SK-N-SH (cell line): ENCODE data around the gene GOLT1A. TPM values are rescaled to one million over a fixed set of nuclear protein-coding genes. Genes with fewer than 3 reads are reported as not detected.

Experiments
- CTCF ChIA-PET: fragments of 300-600, 350-600 bp; formaldehyde crosslinking; extraction: SDS; loops from one replicate; lab custom pipeline; 2021; lab: Yijun Ruan, JAX
- POLR2A ChIA-PET: fragments of 350-600 bp; sonication (Branson Sonifier 250); formaldehyde crosslinking; extraction: SDS; loops from one replicate; lab custom pipeline; 2020; ENCODE audit warnings: antibody characterized with exemption, inconsistent platforms; lab: Yijun Ruan, JAX
- DNase-seq: peaks from one replicate; pipeline ENCODE4 v3.0.0; 2012
- H2AFZ ChIP-seq: fragments of 200-600 bp; sonication (generic); 2 replicates; pipeline ENCODE4 v1.8.1; 2016; ENCODE audit warnings: antibody characterized with exemption, mild to moderate bottlenecking, low read depth
- H3F3A ChIP-seq: fragments of 200-600 bp; sonication (generic); replicated peaks from 2 replicates; pipeline ENCODE3; 2016; ENCODE audit warnings: antibody characterized with exemption, mild to moderate bottlenecking; ENCODE audit not compliant: insufficient read depth
- H3K27ac ChIP-seq, 2 experiments: fragments of 200-500 bp in 1 of 2; fragments of 200-600 bp in 1 of 2; sonication (Bioruptor generic) in 1 of 2; sonication (generic), shearing (Covaris generic) in 1 of 2; 2 replicates each; pipeline versions ENCODE4 v1.5.1 to v1.6.1; 2014 to 2016; ENCODE audit warnings: low read depth in 2 of 2, inconsistent platforms in 1 of 2, low read length in 1 of 2, mild to moderate bottlenecking in 1 of 2, mixed read lengths in 1 of 2
- H3K27me3 ChIP-seq: fragments of 200-600 bp; sonication (generic), shearing (Covaris generic); 2 replicates; pipeline ENCODE4 v1.6.1; 2016; ENCODE audit warnings: mixed run types; ENCODE audit not compliant: insufficient read depth
- H3K36me3 ChIP-seq, 2 experiments: fragments of 200-500 bp in 1 of 2; fragments of 200-600 bp in 1 of 2; sonication (Bioruptor generic) in 1 of 2; sonication (generic) in 1 of 2; replicated peaks in 1 of 2; 2 replicates each; pipeline versions ENCODE3 to v1.5.1; 2014 to 2016; ENCODE audit warnings: low read length in 1 of 2, mild to moderate bottlenecking in 1 of 2; ENCODE audit not compliant: insufficient read depth in 2 of 2, control insufficient read depth in 1 of 2
- H3K4me1 ChIP-seq, 2 experiments: fragments of 200-500 bp in 1 of 2; fragments of 200-600 bp in 1 of 2; sonication (Bioruptor generic) in 1 of 2; sonication (generic), shearing (Covaris generic) in 1 of 2; 2 replicates each; pipeline versions ENCODE4 v1.5.1 to v1.6.1; 2014 to 2016; ENCODE audit warnings: low read depth in 1 of 2, low read length in 1 of 2, mixed run types in 1 of 2; ENCODE audit not compliant: insufficient read depth in 2 of 2, control insufficient read depth in 1 of 2
- H3K4me2 ChIP-seq: fragments of 200-600 bp; sonication (generic), shearing (Covaris generic); 2 replicates; pipeline ENCODE4 v1.6.1; 2017; ENCODE audit warnings: mixed run types
- H3K4me3 ChIP-seq, 2 experiments: fragments of 200-500 bp in 1 of 2; fragments of 200-600 bp in 1 of 2; sonication (Bioruptor generic) in 1 of 2; sonication (generic), shearing (Covaris generic) in 1 of 2; 2 replicates each; pipeline versions ENCODE4 v1.5.1 to v1.8.1; 2014 to 2016; ENCODE audit warnings: low read depth in 2 of 2, inconsistent platforms in 1 of 2, low read length in 1 of 2, mild to moderate bottlenecking in 1 of 2, mixed read lengths in 1 of 2, moderate library complexity in 1 of 2
- H3K79me2 ChIP-seq: fragments of 200-600 bp; sonication (generic); 2 replicates; pipeline ENCODE4 v1.8.1; 2017; ENCODE audit warnings: mild to moderate bottlenecking; ENCODE audit not compliant: insufficient read depth
- H3K9ac ChIP-seq: fragments of 200-600 bp; sonication (generic); 2 replicates; pipeline ENCODE4 v1.6.1; 2017; ENCODE audit warnings: mixed run types
- H3K9me2 ChIP-seq: fragments of 200-600 bp; sonication (generic); 2 replicates; pipeline ENCODE4 v1.6.1; 2017; ENCODE audit warnings: mixed run types
- H3K9me3 ChIP-seq: fragments of 200-600 bp; sonication (generic); 2 replicates; pipeline ENCODE4 v1.6.1; 2017; ENCODE audit warnings: mixed run types, mild to moderate bottlenecking, moderate library complexity
- H4K20me1 ChIP-seq: fragments of 200-600 bp; sonication (generic); 2 replicates; pipeline ENCODE4 v1.6.1; 2017; ENCODE audit warnings: mild to moderate bottlenecking, mixed run types; ENCODE audit not compliant: insufficient read depth
- JUND ChIP-seq: IDR thresholded peaks from 2 replicates; pipeline ENCODE4 v1.4.0; 2012
- MEF2A ChIP-seq: IDR thresholded peaks from 2 replicates; pipeline ENCODE4 v1.4.0; 2012; ENCODE audit warnings: low read depth, borderline replicate concordance
- POLR2AphosphoS5 ChIP-seq: IDR thresholded peaks from 2 replicates; pipeline ENCODE4 v1.6.1; 2012; ENCODE audit warnings: low read depth, low read length
- RAD21 ChIP-seq: IDR thresholded peaks from 2 replicates; pipeline ENCODE4 v1.6.1; 2012; ENCODE audit warnings: mild to moderate bottlenecking, low read length
- TAF1 ChIP-seq: IDR thresholded peaks from 2 replicates; pipeline ENCODE4 v1.6.1; 2012; ENCODE audit warnings: low read depth, mild to moderate bottlenecking, low read length, moderate library complexity, borderline replicate concordance
- WGBS: methylation state at CpG from one replicate; pipeline ENCODE4 v1.1.6; 2017; ENCODE audit warnings: low lambda C conversion rate; 5-methylcytosine and 5-hydroxymethylcytosine counted together
- polyA plus RNA-seq, 3 experiments: library from polyadenylated mRNA; depleted of rRNA; stranded (reverse); fragments of >200 nt; gene quantifications; 2 replicates each; pipeline ENCODE4 v1.2.3, GENCODE V29; 2012
- TF ChIP-seq, protein P1 (sequence below): IDR thresholded peaks from 2 replicates; pipeline ENCODE4 v1.4.0; 2012; ENCODE audit warnings: low read depth, borderline replicate concordance

Gene GOLT1A
- polyA plus RNA-seq, 1 of the 3 experiments (the other 2 are of a cell fraction), result not detected

DNA sequence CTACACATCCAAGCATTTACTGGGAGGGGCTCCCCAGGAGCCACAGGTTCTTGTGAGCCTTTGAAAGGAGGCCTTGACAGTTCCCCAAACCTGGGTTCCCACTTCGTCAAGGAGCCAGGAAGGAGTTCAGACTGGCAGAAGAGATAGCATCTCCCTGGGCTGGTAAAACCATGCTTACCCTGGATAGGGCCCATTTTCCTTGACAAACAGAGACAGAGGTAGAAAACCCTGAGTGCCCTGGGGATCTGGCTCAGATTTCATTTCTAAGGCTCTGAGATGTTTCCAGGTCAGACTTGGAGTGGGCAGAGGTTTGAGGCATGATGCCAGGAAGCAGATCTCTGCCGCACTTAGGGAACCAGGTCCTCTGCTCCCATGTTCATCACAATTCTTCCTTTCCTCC, 64.7 kb downstream of the GOLT1A start:
- Histone ChIP-seq H3K9me3 (no peaks in the 10 kb centered on the region), H4K20me1 (no peaks in the 10 kb centered on the region), H3K4me1 (peaks cover 3 to 19% of the 10 kb centered on the region in 2 experiments; a peak in 1 of 4 replicates), H3K27ac (no peak overlapping the region), H3K4me3 (no peak overlapping the region), H3K4me2 (no peak overlapping the region), H3K36me3 (peaks cover 0 to 4% of the 10 kb centered on the region in 2 experiments), H2AFZ (no peak overlapping the region), H3F3A (no peaks in the 10 kb centered on the region), H3K9ac (no peak overlapping the region), H3K27me3 (no peaks in the 10 kb centered on the region), H3K9me2 (no peaks in the 10 kb centered on the region), H3K79me2 (no peaks in the 10 kb centered on the region)
- WGBS, result 91% methylated on average over 2 of the region's 2 CpGs
- no peak for TF ChIP-seq TAF1
- TF ChIP-seq RAD21, result no peak
- no peak for TF ChIP-seq JUND
- TF ChIP-seq POLR2AphosphoS5, result no peak
- TF ChIP-seq, protein P1, sequence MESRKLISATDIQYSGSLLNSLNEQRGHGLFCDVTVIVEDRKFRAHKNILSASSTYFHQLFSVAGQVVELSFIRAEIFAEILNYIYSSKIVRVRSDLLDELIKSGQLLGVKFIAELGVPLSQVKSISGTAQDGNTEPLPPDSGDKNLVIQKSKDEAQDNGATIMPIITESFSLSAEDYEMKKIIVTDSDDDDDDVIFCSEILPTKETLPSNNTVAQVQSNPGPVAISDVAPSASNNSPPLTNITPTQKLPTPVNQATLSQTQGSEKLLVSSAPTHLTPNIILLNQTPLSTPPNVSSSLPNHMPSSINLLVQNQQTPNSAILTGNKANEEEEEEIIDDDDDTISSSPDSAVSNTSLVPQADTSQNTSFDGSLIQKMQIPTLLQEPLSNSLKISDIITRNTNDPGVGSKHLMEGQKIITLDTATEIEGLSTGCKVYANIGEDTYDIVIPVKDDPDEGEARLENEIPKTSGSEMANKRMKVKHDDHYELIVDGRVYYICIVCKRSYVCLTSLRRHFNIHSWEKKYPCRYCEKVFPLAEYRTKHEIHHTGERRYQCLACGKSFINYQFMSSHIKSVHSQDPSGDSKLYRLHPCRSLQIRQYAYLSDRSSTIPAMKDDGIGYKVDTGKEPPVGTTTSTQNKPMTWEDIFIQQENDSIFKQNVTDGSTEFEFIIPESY, result no peak
- no peak for TF ChIP-seq MEF2A
- ChIA-PET CTCF (interaction anchor here (1.2 to 7.2 kb wide), 5 partner anchors 13 to 278 kb away, joined by 3 to 51 read pairs (median 31); no protein-coding TSS in a partner anchor), POLR2A (no interaction called here)
- DNase-seq, result no peak

Other genes with a start within 250 kb of the GOLT1A start
- 7.2 and 10.6 TPM in 2 replicates for gene SOX13, start 140.9 kb downstream of the GOLT1A start, polyA plus RNA-seq (2012; rRNA removed)
- gene ETNK2, start 61.9 kb downstream of the GOLT1A start, polyA plus RNA-seq (2012; rRNA removed), result 16.1 and 20.1 TPM in 2 replicates
- gene REN, start 47.7 kb downstream of the GOLT1A start, polyA plus RNA-seq (2012; rRNA removed), result not detected in 2 replicates
- gene KISS1, start 17.5 kb downstream of the GOLT1A start, polyA plus RNA-seq (2012; rRNA removed), result 0.10 TPM in 1 of 2 replicates, not detected in the other
- gene PLEKHA6, start 145.9 kb upstream of the GOLT1A start, polyA plus RNA-seq (2012; rRNA removed), result 1.2 and 3.1 TPM in 2 replicates
- gene PPP1R15B, start 197.8 kb upstream of the GOLT1A start, polyA plus RNA-seq (2012; rRNA removed), result 12.1 and 14.3 TPM in 2 replicates